AG09309 (cell line): ENCODE results near the gene COA1.

ENCODE experiments used
- DNase-seq: peaks from one replicate; pipeline ENCODE4 v3.0.0-alpha.2; 2010; ENCODE audit warnings: low read depth
- H3K4me3 ChIP-seq: 2 replicates; pipeline ENCODE4 v1.5.1; 2011; ENCODE audit warnings: mild to moderate bottlenecking, low read depth, low read length, moderate library complexity; ENCODE audit not compliant: control insufficient read depth
- CTCF ChIP-seq: IDR thresholded peaks from 2 replicates; pipeline ENCODE4 v1.5.1; 2011; ENCODE audit warnings: mild to moderate bottlenecking, low read depth, low read length, inconsistent platforms; ENCODE audit not compliant: insufficient read depth, control insufficient read depth; ENCODE audit errors: missing control alignments

Gene COA1

GRCh38 chr7:43758029-43758821 is 28.9 kb upstream of the COA1 start, which contains the start of gene BLVRA:
Gene BLVRA (plus strand): TSS chr7:43758680. CDS start chr7:43771159, 12,479 bp downstream.
- no peak for TF ChIP-seq CTCF
- H3K4me3 ChIP-seq = peak within 1 kb of the TSS; percentile 60
- DNase-seq = no peak

- no peak for TF ChIP-seq CTCF
- no peak overlapping the region for H3K4me3 ChIP-seq
- DNase-seq = no peak
Observed at GRCh38 chr7:43757073-43757720, 27.9 kb upstream of the COA1 start.

- no peak for TF ChIP-seq CTCF
- peak; percentile 20 for DNase-seq
- no peak overlapping the region for H3K4me3 ChIP-seq
Observed at GRCh38 chr7:43756368-43757072, 27.2 kb upstream of the COA1 start.

- no peak overlapping the region for H3K4me3 ChIP-seq
- TF ChIP-seq CTCF = no peak
- no peak for DNase-seq
Observed at GRCh38 chr7:43754596-43754995, 25.3 kb upstream of the COA1 start.

GRCh38 chr7:43753843-43754242 is 24.5 kb upstream of the COA1 start:
- TF ChIP-seq CTCF = peak; percentile 5
- DNase-seq = no peak
- no peak overlapping the region for H3K4me3 ChIP-seq

- TF ChIP-seq CTCF = no peak
- DNase-seq = no peak
- H3K4me3 ChIP-seq = no peak overlapping the region
Observed at GRCh38 chr7:43753271-43753810, 24.0 kb upstream of the COA1 start.
